GM21360 (cell line): ENCODE measurements around the gene ANKRD11.

Source experiments
- ATAC-seq: cut with Tn5 transposase; IDR thresholded peaks from one replicate; pipeline ENCODE4 v1.9.1; 2021; ENCODE audit warnings: mild to moderate bottlenecking, moderate library complexity; ENCODE audit not compliant: unreplicated experiment

ANKRD11 gene

GRCh38 chr16:89507214-89507833, 17.0 kb upstream of the ANKRD11 start:
- ATAC-seq = no peak

GRCh38 chr16:89506791-89507191, 16.4 kb upstream of the ANKRD11 start:
- ATAC-seq = no peak

- ATAC-seq = no peak
Observed at GRCh38 chr16:89506113-89506504, 15.7 kb upstream of the ANKRD11 start.

GRCh38 chr16:89505204-89506112, 15.1 kb upstream of the ANKRD11 start:
- peak; percentile 38 for ATAC-seq

- ATAC-seq = no peak
Observed at GRCh38 chr16:89504091-89504490, 13.7 kb upstream of the ANKRD11 start.

GRCh38 chr16:89502081-89502843, 11.9 kb upstream of the ANKRD11 start:
- no peak for ATAC-seq

- ATAC-seq = no peak
Observed at GRCh38 chr16:89499767-89500166, 9.4 kb upstream of the ANKRD11 start.

- no peak for ATAC-seq
Observed at GRCh38 chr16:89498839-89499238, 8.5 kb upstream of the ANKRD11 start.

- ATAC-seq = no peak
Observed at GRCh38 chr16:89495121-89495520, 4.8 kb upstream of the ANKRD11 start.

- no peak for ATAC-seq
Observed at GRCh38 chr16:89493776-89494175, 3.4 kb upstream of the ANKRD11 start.

- ATAC-seq = no peak
Observed at GRCh38 chr16:89491974-89492687, 1.8 kb upstream of the ANKRD11 start.

GRCh38 chr16:89491238-89491869, 993 bp upstream of the ANKRD11 start:
- no peak for ATAC-seq

GRCh38 chr16:89489898-89490438, 393 bp downstream of the ANKRD11 start:
- peak; percentile 2 for ATAC-seq

- ATAC-seq = peak; percentile 26
Observed at GRCh38 chr16:89489040-89489897, 1.1 kb downstream of the ANKRD11 start.

- no peak for ATAC-seq
Observed at GRCh38 chr16:89485701-89486246, 4.6 kb downstream of the ANKRD11 start.

GRCh38 chr16:89484923-89485679, 5.3 kb downstream of the ANKRD11 start:
- ATAC-seq = no peak

- no peak for ATAC-seq
Observed at GRCh38 chr16:89484041-89484501, 6.3 kb downstream of the ANKRD11 start.

- no peak for ATAC-seq
Observed at GRCh38 chr16:89482817-89483205, 7.5 kb downstream of the ANKRD11 start.
